ENCODE measurements around the gene WDR38.

GRCh38 chr9:124815601-124816000, 37.7 kb upstream of the WDR38 start:
- no peak for TF ChIP-seq CTCF (conservative IDR thresholded peaks at IDR 0.05 in 1 of 2, IDR thresholded peaks at IDR 0.05 in 1 of 2; ENCODE audit: low read depth in 1 of 2, low read length in 2 of 2)
- TF ChIP-seq EZH2 (IDR thresholded peaks at IDR 0.05; ENCODE audit: low read length, missing control alignments) = no peak
